ENCODE data around the gene S1PR2.

DNA sequence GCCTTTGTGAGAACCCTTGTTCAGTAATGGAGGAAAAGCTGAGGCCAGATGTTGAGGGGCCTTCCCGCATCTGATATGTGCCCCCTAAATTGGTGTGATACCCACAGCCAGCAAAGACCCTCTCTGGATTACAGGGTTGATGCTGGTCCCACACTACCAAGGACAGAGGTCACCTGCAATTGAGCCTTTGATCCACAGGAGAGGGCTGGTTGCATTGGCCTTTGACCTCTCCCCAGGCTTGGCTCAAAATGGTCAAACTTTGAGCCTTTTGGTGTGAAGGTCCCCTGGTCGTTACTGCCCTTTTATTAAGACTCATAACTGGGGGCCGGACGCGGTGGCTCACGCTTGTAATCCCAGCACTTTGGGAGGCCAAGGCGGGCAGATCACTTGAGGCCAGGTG, 12.5 kb upstream of the S1PR2 start:
- TF ChIP-seq, protein P1, sequence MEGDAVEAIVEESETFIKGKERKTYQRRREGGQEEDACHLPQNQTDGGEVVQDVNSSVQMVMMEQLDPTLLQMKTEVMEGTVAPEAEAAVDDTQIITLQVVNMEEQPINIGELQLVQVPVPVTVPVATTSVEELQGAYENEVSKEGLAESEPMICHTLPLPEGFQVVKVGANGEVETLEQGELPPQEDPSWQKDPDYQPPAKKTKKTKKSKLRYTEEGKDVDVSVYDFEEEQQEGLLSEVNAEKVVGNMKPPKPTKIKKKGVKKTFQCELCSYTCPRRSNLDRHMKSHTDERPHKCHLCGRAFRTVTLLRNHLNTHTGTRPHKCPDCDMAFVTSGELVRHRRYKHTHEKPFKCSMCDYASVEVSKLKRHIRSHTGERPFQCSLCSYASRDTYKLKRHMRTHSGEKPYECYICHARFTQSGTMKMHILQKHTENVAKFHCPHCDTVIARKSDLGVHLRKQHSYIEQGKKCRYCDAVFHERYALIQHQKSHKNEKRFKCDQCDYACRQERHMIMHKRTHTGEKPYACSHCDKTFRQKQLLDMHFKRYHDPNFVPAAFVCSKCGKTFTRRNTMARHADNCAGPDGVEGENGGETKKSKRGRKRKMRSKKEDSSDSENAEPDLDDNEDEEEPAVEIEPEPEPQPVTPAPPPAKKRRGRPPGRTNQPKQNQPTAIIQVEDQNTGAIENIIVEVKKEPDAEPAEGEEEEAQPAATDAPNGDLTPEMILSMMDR (conservative IDR thresholded peaks at IDR 0.05; ENCODE audit: low read depth, low read length): no peak
- no peak for TF ChIP-seq EZH2 (IDR thresholded peaks at IDR 0.05; ENCODE audit: borderline replicate concordance, low read depth, low read length, poor library complexity, severe bottlenecking)
